ENCODE data around the gene TOM1L1. TPM values are rescaled to one million over a fixed set of nuclear protein-coding genes. Genes with fewer than 3 reads are reported as not detected.

Gene TOM1L1
- total RNA-seq, 3 donors from 2014 or later (not counting 1 experiment from before 2014, with no cell fraction given) = not detected

GRCh38 chr17:54907376-54907775 is 6.7 kb downstream of the TOM1L1 start:
- H3K4me1 ChIP-seq (ENCODE audit: control insufficient read depth, insufficient read depth, low read length) = no peaks in the 10 kb centered on the region
- intact Hi-C loops (cut with micrococcal nuclease) = no loop called here
- ATAC-seq (no peak), DNase-seq (no peak)
- no peaks in the 10 kb centered on the region for H3K4me1 Mint-ChIP-seq
- H3K36me3 Mint-ChIP-seq = no peaks in the 10 kb centered on the region
- H3K27ac ChIP-seq (ENCODE audit: low read length) = no peak overlapping the region
- 77% methylated on average over 3 of the region's 5 CpGs for WGBS (ENCODE audit: insufficient coverage)
- H3K4me3 ChIP-seq (ENCODE audit: low read length) = no peak overlapping the region
- H3K9me3 Mint-ChIP-seq = no peaks in the 10 kb centered on the region
- peaks cover 0 to 2% of the 10 kb centered on the region in 2 donors for H3K27me3 Mint-ChIP-seq (ENCODE audit: low read depth in 2 of 2)
- no peak overlapping the region for H3K4me3 Mint-ChIP-seq
- H3K9me3 ChIP-seq (ENCODE audit: control insufficient read depth, insufficient read depth, low read length) = no peaks in the 10 kb centered on the region
- TF ChIP-seq CTCF (IDR thresholded peaks at IDR 0.05) = no peak
- H3K36me3 ChIP-seq (ENCODE audit: control insufficient read depth, insufficient read depth, low read length) = no peaks in the 10 kb centered on the region
- no peak overlapping the region for H3K27ac Mint-ChIP-seq
- H3K27me3 ChIP-seq (ENCODE audit: control insufficient read depth, insufficient read depth, low read length) = no peaks in the 10 kb centered on the region

GRCh38 chr17:54909766-54910165 is 9.1 kb downstream of the TOM1L1 start:
- no peaks in the 10 kb centered on the region for H3K4me1 ChIP-seq (ENCODE audit: control insufficient read depth, insufficient read depth, low read length)
- no peak overlapping the region for H3K27ac Mint-ChIP-seq
- WGBS (ENCODE audit: insufficient coverage) = 86% methylated on average over 1 of the region's 2 CpGs
- no peaks in the 10 kb centered on the region for H3K9me3 Mint-ChIP-seq
- intact Hi-C loops (cut with micrococcal nuclease) = no loop called here
- H3K4me3 Mint-ChIP-seq = no peak overlapping the region
- H3K27me3 ChIP-seq (ENCODE audit: control insufficient read depth, insufficient read depth, low read length) = no peaks in the 10 kb centered on the region
- no peaks in the 10 kb centered on the region for H3K36me3 Mint-ChIP-seq
- H3K4me3 ChIP-seq (ENCODE audit: low read length) = no peak overlapping the region
- H3K9me3 ChIP-seq (ENCODE audit: control insufficient read depth, insufficient read depth, low read length) = no peaks in the 10 kb centered on the region
- no peak for DNase-seq
- H3K4me1 Mint-ChIP-seq = no peaks in the 10 kb centered on the region
- H3K27me3 Mint-ChIP-seq (ENCODE audit: low read depth in 2 of 2) = no peaks in the 10 kb centered on the region
- no peak for ATAC-seq
- TF ChIP-seq CTCF (IDR thresholded peaks at IDR 0.05) = no peak
- H3K36me3 ChIP-seq (ENCODE audit: control insufficient read depth, insufficient read depth, low read length) = no peaks in the 10 kb centered on the region
- H3K27ac ChIP-seq (ENCODE audit: low read length) = no peak overlapping the region

GRCh38 chr17:54916721-54917120 is 16.1 kb downstream of the TOM1L1 start:
- intact Hi-C loops (cut with micrococcal nuclease) = no loop called here
- Mint-ChIP-seq H3K36me3 (peaks cover 6% of the 10 kb centered on the region), H3K4me3 (no peak overlapping the region), H3K27ac (no peak overlapping the region), H3K4me1 (no peaks in the 10 kb centered on the region), H3K27me3 (ENCODE audit: low read depth in 2 of 2) (no peaks in the 10 kb centered on the region), H3K9me3 (peaks cover 2 to 3% of the 10 kb centered on the region in 2 donors)
- TF ChIP-seq CTCF (IDR thresholded peaks at IDR 0.05) = no peak
- Histone ChIP-seq H3K36me3 (ENCODE audit: control insufficient read depth, insufficient read depth, low read length) (no peaks in the 10 kb centered on the region), H3K4me3 (ENCODE audit: low read length) (no peak overlapping the region), H3K27ac (ENCODE audit: low read length) (no peak overlapping the region), H3K4me1 (ENCODE audit: control insufficient read depth, insufficient read depth, low read length) (no peaks in the 10 kb centered on the region), H3K27me3 (ENCODE audit: control insufficient read depth, insufficient read depth, low read length) (no peaks in the 10 kb centered on the region), H3K9me3 (ENCODE audit: control insufficient read depth, insufficient read depth, low read length) (no peaks in the 10 kb centered on the region)
- DNase-seq (no peak), ATAC-seq (no peak)
- WGBS (ENCODE audit: insufficient coverage) = 100% methylated on average over 1 of the region's 2 CpGs

GRCh38 chr17:54919425-54919824 is 18.8 kb downstream of the TOM1L1 start:
- peaks cover 6% of the 10 kb centered on the region for H3K36me3 Mint-ChIP-seq
- no peak for DNase-seq
- no peak overlapping the region for H3K4me3 Mint-ChIP-seq
- TF ChIP-seq CTCF (IDR thresholded peaks at IDR 0.05) = no peak
- H3K4me1 ChIP-seq (ENCODE audit: control insufficient read depth, insufficient read depth, low read length) = no peaks in the 10 kb centered on the region
- H3K9me3 Mint-ChIP-seq = peaks cover 2 to 3% of the 10 kb centered on the region in 2 donors
- H3K27me3 Mint-ChIP-seq (ENCODE audit: low read depth in 2 of 2) = no peaks in the 10 kb centered on the region
- H3K27me3 ChIP-seq (ENCODE audit: control insufficient read depth, insufficient read depth, low read length) = no peaks in the 10 kb centered on the region
- H3K4me1 Mint-ChIP-seq = no peaks in the 10 kb centered on the region
- no peaks in the 10 kb centered on the region for H3K36me3 ChIP-seq (ENCODE audit: control insufficient read depth, insufficient read depth, low read length)
- no peak overlapping the region for H3K27ac ChIP-seq (ENCODE audit: low read length)
- H3K4me3 ChIP-seq (ENCODE audit: low read length) = no peak overlapping the region
- no peak overlapping the region for H3K27ac Mint-ChIP-seq
- intact Hi-C loops (cut with micrococcal nuclease) = no loop called here
- no peak for ATAC-seq
- no peaks in the 10 kb centered on the region for H3K9me3 ChIP-seq (ENCODE audit: control insufficient read depth, insufficient read depth, low read length)
